Measurements from ENCODE around the gene CNKSR1. TPM values are rescaled to one million over a fixed set of nuclear protein-coding genes. Genes with fewer than 3 reads are reported as not detected.

CNKSR1 gene
- polyA plus RNA-seq, 1 donor (not counting 4 experiments of a cell fraction or from before 2014, with no cell fraction given): 10.6 TPM

DNA sequence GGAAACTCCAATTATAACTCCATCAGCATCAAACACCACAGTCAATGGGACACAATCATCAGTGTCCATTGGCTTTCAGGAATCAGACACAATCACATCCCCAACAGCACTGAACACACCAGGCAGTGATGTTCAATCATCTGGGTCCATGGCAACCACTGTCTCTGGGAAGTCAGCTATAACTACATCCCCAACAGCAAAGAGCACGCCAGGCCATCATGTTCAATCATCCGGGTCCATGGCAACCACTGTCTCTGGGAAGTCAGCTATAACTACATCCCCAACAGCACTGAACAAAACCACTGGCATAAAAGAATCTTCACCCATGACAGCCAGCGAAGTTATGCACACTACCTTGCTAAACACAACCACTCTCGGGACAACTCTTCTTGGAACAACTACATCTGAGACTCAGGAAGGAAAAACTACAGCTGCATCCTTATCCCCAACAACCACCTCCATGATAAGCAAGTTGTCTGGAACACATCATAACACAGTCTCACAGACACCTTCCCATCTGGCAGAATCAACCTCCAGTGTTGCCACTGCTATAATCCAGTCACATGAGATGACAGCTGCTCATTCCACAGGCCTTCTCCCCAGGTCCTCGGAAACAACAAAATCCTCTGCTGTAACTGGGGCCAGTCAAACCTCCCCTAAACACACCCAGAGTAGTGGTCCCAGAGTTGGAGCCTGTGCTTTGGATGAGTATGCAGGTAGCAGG lies 33.0 kb downstream of the CNKSR1 start:
- FAIRE-seq: no peak

DNA sequence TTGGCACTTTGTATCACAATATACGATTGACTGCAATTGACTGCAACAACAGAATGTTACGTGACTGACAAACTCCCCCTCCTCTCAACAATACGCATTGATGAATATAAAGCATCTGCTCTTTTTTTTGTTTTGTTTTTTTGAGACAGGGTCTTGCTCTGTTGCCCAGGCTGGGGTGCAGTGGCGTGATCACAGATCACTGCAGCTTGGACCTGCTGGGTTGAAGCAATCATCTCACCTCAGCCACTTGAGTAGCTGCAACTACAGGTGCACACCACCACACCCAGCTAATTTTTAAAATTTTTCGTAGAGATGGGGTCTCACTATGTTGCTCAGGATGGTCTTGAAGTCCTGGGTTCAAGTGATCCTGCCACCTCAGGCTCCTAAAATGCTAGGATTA lies 35.4 kb downstream of the CNKSR1 start:
- no peak for FAIRE-seq
- no peaks in the 10 kb centered on the region for H3K4me1 ChIP-seq (ENCODE audit: control insufficient read depth, extremely low read depth, insufficient read depth, low read length)
- H2AFZ ChIP-seq (ENCODE audit: control insufficient read depth, low read length): no peak overlapping the region
- no peak overlapping the region for H3K4me2 ChIP-seq (ENCODE audit: control insufficient read depth, extremely low read depth, insufficient read depth, low read depth, low read length)
- H4K20me1 ChIP-seq (ENCODE audit: control insufficient read depth, extremely low read depth, insufficient read depth, low read length): no peaks in the 10 kb centered on the region
- H3K4me3 ChIP-seq (ENCODE audit: control insufficient read depth in 2 of 3, extremely low read depth in 1 of 3, insufficient read depth in 2 of 3, low read depth in 1 of 3, low read length in 3 of 3): no peak overlapping the region
- no peaks in the 10 kb centered on the region for H3K36me3 ChIP-seq (ENCODE audit: control insufficient read depth in 2 of 2, extremely low read depth in 1 of 2, insufficient read depth in 2 of 2, low read length in 2 of 2)
- no peaks in the 10 kb centered on the region for H3K79me2 ChIP-seq (ENCODE audit: control insufficient read depth, insufficient read depth, low read length)
- H3K9ac ChIP-seq (ENCODE audit: control insufficient read depth, extremely low read depth, insufficient read depth, low read length): no peak overlapping the region
- dilution Hi-C loops (cut with MboI; ENCODE audit: extremely low pct_ligation_motif_present, low sequenced_read_pairs): no loop called here
- TF ChIP-seq EZH2 (IDR thresholded peaks at IDR 0.05; ENCODE audit: low read length): no peak
- TF ChIP-seq, protein P1, sequence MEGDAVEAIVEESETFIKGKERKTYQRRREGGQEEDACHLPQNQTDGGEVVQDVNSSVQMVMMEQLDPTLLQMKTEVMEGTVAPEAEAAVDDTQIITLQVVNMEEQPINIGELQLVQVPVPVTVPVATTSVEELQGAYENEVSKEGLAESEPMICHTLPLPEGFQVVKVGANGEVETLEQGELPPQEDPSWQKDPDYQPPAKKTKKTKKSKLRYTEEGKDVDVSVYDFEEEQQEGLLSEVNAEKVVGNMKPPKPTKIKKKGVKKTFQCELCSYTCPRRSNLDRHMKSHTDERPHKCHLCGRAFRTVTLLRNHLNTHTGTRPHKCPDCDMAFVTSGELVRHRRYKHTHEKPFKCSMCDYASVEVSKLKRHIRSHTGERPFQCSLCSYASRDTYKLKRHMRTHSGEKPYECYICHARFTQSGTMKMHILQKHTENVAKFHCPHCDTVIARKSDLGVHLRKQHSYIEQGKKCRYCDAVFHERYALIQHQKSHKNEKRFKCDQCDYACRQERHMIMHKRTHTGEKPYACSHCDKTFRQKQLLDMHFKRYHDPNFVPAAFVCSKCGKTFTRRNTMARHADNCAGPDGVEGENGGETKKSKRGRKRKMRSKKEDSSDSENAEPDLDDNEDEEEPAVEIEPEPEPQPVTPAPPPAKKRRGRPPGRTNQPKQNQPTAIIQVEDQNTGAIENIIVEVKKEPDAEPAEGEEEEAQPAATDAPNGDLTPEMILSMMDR (optimal IDR thresholded peaks at IDR 0.05 in 1 of 3, IDR thresholded peaks at IDR 0.05 in 1 of 3, conservative IDR thresholded peaks at IDR 0.05 in 1 of 3; ENCODE audit: extremely low read depth in 1 of 3, insufficient read depth in 2 of 3, low read length in 3 of 3): no peak
- H3K9me3 ChIP-seq (ENCODE audit: control insufficient read depth, low read depth, low read length): no peaks in the 10 kb centered on the region
- DNase-seq (ENCODE audit: low read depth, low spot score): no peak
- H3K9me1 ChIP-seq (ENCODE audit: control insufficient read depth, extremely low read depth, insufficient read depth, low read length): no peaks in the 10 kb centered on the region
- no peak overlapping the region for H3K27ac ChIP-seq (ENCODE audit: control insufficient read depth, insufficient read depth, low read length)
- no peaks in the 10 kb centered on the region for H3K27me3 ChIP-seq (ENCODE audit: control insufficient read depth, extremely low read depth, insufficient read depth, low read length)

More for the DNA sequence above, 33.0 kb downstream of the CNKSR1 start:
- Histone ChIP-seq H3K9me3 (ENCODE audit: control insufficient read depth, low read depth, low read length) (no peaks in the 10 kb centered on the region), H3K4me2 (ENCODE audit: control insufficient read depth, extremely low read depth, insufficient read depth, low read depth, low read length) (no peak overlapping the region), H3K9ac (ENCODE audit: control insufficient read depth, extremely low read depth, insufficient read depth, low read length) (no peak overlapping the region), H3K36me3 (ENCODE audit: control insufficient read depth in 2 of 2, extremely low read depth in 1 of 2, insufficient read depth in 2 of 2, low read length in 2 of 2) (no peaks in the 10 kb centered on the region), H4K20me1 (ENCODE audit: control insufficient read depth, extremely low read depth, insufficient read depth, low read length) (no peaks in the 10 kb centered on the region), H3K4me1 (ENCODE audit: control insufficient read depth, extremely low read depth, insufficient read depth, low read length) (no peaks in the 10 kb centered on the region), H3K79me2 (ENCODE audit: control insufficient read depth, insufficient read depth, low read length) (no peaks in the 10 kb centered on the region), H3K27me3 (ENCODE audit: control insufficient read depth, extremely low read depth, insufficient read depth, low read length) (no peaks in the 10 kb centered on the region), H3K9me1 (ENCODE audit: control insufficient read depth, extremely low read depth, insufficient read depth, low read length) (no peaks in the 10 kb centered on the region), H3K4me3 (ENCODE audit: control insufficient read depth in 2 of 3, extremely low read depth in 1 of 3, insufficient read depth in 2 of 3, low read depth in 1 of 3, low read length in 3 of 3) (no peak overlapping the region), H3K27ac (ENCODE audit: control insufficient read depth, insufficient read depth, low read length) (no peak overlapping the region), H2AFZ (ENCODE audit: control insufficient read depth, low read length) (no peak overlapping the region)
- no peak for DNase-seq (ENCODE audit: low read depth, low spot score)
- TF ChIP-seq EZH2 (IDR thresholded peaks at IDR 0.05; ENCODE audit: low read length): no peak
- TF ChIP-seq, protein P1 (optimal IDR thresholded peaks at IDR 0.05 in 1 of 3, IDR thresholded peaks at IDR 0.05 in 1 of 3, conservative IDR thresholded peaks at IDR 0.05 in 1 of 3; ENCODE audit: extremely low read depth in 1 of 3, insufficient read depth in 2 of 3, low read length in 3 of 3): no peak
- dilution Hi-C loops (cut with MboI; ENCODE audit: extremely low pct_ligation_motif_present, low sequenced_read_pairs): no loop called here

Measured in keratinocyte (primary cell).